Activated CD4-positive, alpha-beta memory T cell treated with anti-CD3 and anti-CD28 coated beads for 36 hours (primary cell): Measurements from ENCODE around the gene CUL4B. TPM values are rescaled to one million over a fixed set of nuclear protein-coding genes. Genes with fewer than 3 reads are reported as not detected.

Experiments
- CTCF ChIA-PET: fragments of 350-600 bp; sonication (Branson Sonifier 250); formaldehyde crosslinking; loops from one replicate; lab custom pipeline; 2021; ENCODE audit warnings: antibody characterized with exemption, inconsistent platforms; lab: Charles Lee
- POLR2A ChIA-PET: fragments of 350-600 bp; sonication (Branson Sonifier 250); formaldehyde crosslinking; loops from one replicate; lab custom pipeline; 2021; ENCODE audit warnings: antibody characterized with exemption; lab: Charles Lee
- DNase-seq: peaks from one replicate; pipeline ENCODE4 v3.0.0-alpha.2; 2020
- H3K27ac Mint-ChIP-seq: one replicate; pipeline ENCODE4 v1.8.0; 2021; ENCODE audit warnings: mixed read lengths
- H3K27me3 Mint-ChIP-seq: one replicate; pipeline ENCODE4 v1.8.0; 2021; ENCODE audit warnings: mixed read lengths
- H3K36me3 Mint-ChIP-seq: one replicate; pipeline ENCODE4 v1.8.0; 2021; ENCODE audit warnings: mixed read lengths
- H3K4me1 Mint-ChIP-seq: one replicate; pipeline ENCODE4 v1.8.0; 2021; ENCODE audit warnings: low read depth, mixed read lengths
- H3K4me3 Mint-ChIP-seq: one replicate; pipeline ENCODE4 v1.8.0; 2021; ENCODE audit warnings: mild to moderate bottlenecking, mixed read lengths
- H3K9me3 Mint-ChIP-seq: one replicate; pipeline ENCODE4 v1.8.0; 2021; ENCODE audit warnings: mixed read lengths
- intact Hi-C: fragments of 100-400 bp; cut with micrococcal nuclease; formaldehyde crosslinking; loops from one replicate; pipeline ENCODE4 v1.15.1; 2023
- total RNA-seq, 2 experiments: library from RNA; stranded (reverse); gene quantifications; one replicate each; pipeline ENCODE4 v1.2.3, GENCODE V29; 2021

The CUL4B gene
- total RNA-seq, 2 experiments from 2014 or later, result 39.4 to 40.2 TPM

DNA sequence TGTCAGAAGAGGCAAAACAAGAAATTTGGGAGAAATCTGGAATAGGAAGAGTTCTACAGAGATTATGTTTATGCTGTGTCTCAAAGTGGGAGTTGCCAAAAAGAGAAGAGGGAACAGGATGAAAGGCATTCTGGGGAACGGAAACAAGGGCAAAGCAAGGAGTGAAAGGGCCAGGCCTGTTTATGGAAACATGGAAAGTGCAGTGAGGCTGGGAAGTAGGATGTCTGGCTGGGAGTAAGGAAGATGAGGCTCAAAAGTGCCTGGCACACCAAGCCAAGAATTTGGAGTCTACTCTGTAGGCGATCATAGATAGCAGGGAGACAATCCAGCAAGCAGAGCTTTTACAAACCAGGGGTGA lies 1.8 kb upstream of the CUL4B start:
- CTCF ChIA-PET, result interaction anchor here (2.2 kb wide), 1 partner anchor 77 kb away, joined by 8 read pairs; no protein-coding TSS in a partner anchor
- intact Hi-C loops, result loop anchor here (5.0 kb wide), 1 partner anchor 75 kb away; no protein-coding TSS in a partner anchor
- DNase-seq, result no peak
- Mint-ChIP-seq H3K4me1 (peaks cover 15% of the 10 kb centered on the region), H3K27me3 (no peaks in the 10 kb centered on the region), H3K9me3 (no peaks in the 10 kb centered on the region), H3K27ac (peak overlapping the region; percentile 95), H3K36me3 (no peaks in the 10 kb centered on the region), H3K4me3 (no peak overlapping the region)
- POLR2A ChIA-PET, result interaction anchor here (3.0 kb wide), 1 partner anchor 41 kb away, joined by 25 read pairs; the partner anchor contains the start of gene MCTS1

DNA sequence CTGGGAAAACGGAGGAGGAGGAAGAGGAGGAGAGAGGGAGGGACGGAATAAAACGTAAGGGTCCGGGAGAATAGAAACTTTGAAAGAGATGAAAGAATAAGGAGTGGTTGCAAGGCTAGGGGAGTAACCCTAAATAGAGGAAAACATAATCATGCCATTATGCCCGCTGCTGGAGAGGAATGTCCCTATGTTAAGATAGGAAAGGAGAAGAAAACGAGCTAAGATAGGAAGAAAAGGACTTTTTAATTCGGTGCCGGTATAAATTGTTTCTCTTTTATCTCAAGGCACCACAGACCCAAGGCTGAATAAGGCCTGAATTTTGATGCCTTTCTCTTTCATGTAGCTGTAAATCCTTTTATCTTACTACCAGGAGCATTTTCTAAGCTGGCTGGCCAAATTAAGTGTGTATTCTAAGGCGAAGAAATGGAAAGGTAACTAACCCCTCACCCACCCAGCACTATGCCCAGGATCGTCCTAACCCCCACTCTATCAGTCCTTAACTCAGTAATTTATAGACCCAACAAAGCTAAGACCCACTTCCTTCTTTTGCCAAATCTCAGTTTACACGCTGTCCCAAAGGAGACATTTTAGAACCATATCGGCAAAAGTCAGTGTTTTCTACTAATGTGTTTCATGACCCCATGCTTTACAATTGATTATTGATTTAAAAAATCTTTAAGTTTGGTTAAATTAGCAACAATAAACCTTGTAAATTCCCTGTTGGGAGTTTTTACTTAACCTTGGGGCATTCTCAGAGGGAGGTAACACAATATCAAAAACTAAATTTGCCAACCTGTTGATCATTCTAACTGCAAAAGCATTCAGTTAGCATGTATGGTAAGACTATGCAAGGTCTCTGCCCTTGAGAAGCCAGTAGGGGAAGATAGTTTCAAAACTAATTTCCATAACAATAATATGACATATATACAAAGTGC lies 1.1 kb upstream of the CUL4B start:
- H3K27me3 Mint-ChIP-seq, result no peaks in the 10 kb centered on the region
- no peaks in the 10 kb centered on the region for H3K9me3 Mint-ChIP-seq
- H3K4me3 Mint-ChIP-seq, result peak overlapping the region; percentile 95
- H3K4me1 Mint-ChIP-seq, result peaks cover 19% of the 10 kb centered on the region
- peaks cover 5% of the 10 kb centered on the region for H3K36me3 Mint-ChIP-seq
- no peak for DNase-seq
- intact Hi-C loops, result loop anchor here (1.0 to 5.0 kb wide), 5 partner anchors 12 to 311 kb away; partner anchors contain the start of genes C1GALT1C1, MCTS1 and ZBTB33
- ChIA-PET POLR2A (interaction anchor here (2.0 to 3.0 kb wide), 2 partner anchors 12 to 42 kb away, joined by 7 to 25 read pairs; partner anchors contain the start of gene MCTS1), CTCF (interaction anchor here (1.2 to 2.2 kb wide), 3 partner anchors 21 to 76 kb away, joined by 3 to 8 read pairs (median 4); no protein-coding TSS in a partner anchor)
- H3K27ac Mint-ChIP-seq, result peak overlapping the region; percentile 95

DNA sequence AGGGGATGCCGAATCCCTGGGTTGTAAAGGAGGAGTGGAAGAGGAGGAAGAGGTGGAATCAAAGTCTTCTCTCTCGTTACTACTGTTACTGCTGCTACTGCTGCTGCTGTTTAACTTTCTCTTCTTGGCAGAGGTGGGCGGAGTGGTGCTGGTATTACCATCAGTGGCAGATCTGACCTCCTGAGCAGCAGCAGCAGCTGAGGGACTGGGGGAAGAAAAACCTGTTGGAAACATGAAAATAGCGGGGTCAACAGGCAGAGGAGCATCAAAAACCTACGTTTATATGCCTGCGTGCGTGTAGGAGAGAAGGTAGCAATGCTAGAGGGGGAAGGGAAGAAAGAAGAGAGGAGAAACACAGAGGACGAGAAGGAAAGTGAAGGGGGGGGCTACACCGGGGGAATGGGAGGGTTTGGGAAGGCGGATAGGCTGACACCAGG lies 339 bp downstream of the CUL4B start:
- Mint-ChIP-seq H3K9me3 (no peaks in the 10 kb centered on the region), H3K27me3 (no peaks in the 10 kb centered on the region), H3K36me3 (peaks cover 5% of the 10 kb centered on the region), H3K4me1 (peaks cover 25% of the 10 kb centered on the region), H3K27ac (peak overlapping the region; percentile 95), H3K4me3 (peak overlapping the region; percentile 95)
- CTCF ChIA-PET, result interaction anchor here (1.6 to 2.2 kb wide), 2 partner anchors 20 to 75 kb away, joined by 3 to 8 read pairs; no protein-coding TSS in a partner anchor
- intact Hi-C loops, result loop anchor here (2.0 to 5.0 kb wide), 2 partner anchors 73 to 310 kb away; partner anchors contain the start of gene ZBTB33
- peak; percentile 63 for DNase-seq
- POLR2A ChIA-PET, result interaction anchor here (2.0 to 3.0 kb wide), 2 partner anchors 10 to 43 kb away, joined by 7 to 25 read pairs; partner anchors contain the start of gene MCTS1

DNA sequence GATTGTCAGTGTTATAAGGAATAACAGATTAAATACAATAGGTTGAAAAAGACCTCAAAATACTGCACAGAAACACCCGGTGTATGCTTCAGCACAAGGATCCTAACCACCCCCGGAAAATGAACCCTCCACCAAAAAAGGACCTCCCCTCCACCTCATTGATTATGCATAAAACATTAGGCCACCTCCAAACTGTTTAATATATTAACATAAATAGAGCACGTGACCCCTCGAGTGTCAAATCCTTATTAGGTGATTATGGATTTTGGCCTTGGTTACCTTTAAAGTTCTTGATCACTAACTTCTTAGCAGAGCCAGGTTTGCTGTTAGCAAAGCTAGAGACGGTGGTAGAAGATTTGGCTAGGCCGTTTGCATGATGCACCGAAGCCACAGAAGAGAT lies 958 bp downstream of the CUL4B start:
- ChIA-PET POLR2A (interaction anchor here (2.0 to 3.0 kb wide), 2 partner anchors 10 to 44 kb away, joined by 7 to 25 read pairs; partner anchors contain the start of gene MCTS1), CTCF (no interaction called here)
- peaks cover 5% of the 10 kb centered on the region for H3K36me3 Mint-ChIP-seq
- peaks cover 25% of the 10 kb centered on the region for H3K4me1 Mint-ChIP-seq
- intact Hi-C loops, result loop anchor here (2.0 to 5.0 kb wide), 2 partner anchors 73 to 309 kb away; partner anchors contain the start of gene ZBTB33
- no peaks in the 10 kb centered on the region for H3K9me3 Mint-ChIP-seq
- H3K27me3 Mint-ChIP-seq, result no peaks in the 10 kb centered on the region
- no peak for DNase-seq
- peak overlapping the region; percentile 95 for H3K27ac Mint-ChIP-seq
- H3K4me3 Mint-ChIP-seq, result peak overlapping the region; percentile 95

DNA sequence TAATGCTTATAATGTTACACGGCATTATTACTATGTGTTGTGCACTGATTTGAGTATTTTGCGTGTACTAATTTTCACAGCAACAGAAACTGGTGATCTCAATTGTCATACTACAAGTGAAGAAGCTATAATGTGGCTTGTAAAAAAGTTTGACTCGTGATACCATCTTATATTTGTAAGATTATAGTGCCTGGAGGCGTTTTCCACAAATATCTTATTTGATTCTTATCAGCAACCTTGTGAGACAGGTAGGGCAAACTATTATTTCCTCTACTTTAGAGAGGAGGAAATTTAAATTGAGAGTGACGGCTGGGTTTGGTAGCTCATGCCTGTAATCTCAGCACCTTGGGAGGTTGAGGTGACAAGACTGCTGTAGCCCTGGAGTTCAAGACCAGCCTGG lies 4.5 kb downstream of the CUL4B start:
- peak overlapping the region; percentile 18 for H3K27ac Mint-ChIP-seq
- ChIA-PET POLR2A (interaction anchor here (0.6 kb wide), 1 partner anchor 12 kb away, joined by 3 read pairs; no protein-coding TSS in a partner anchor), CTCF (no interaction called here)
- no peaks in the 10 kb centered on the region for H3K27me3 Mint-ChIP-seq
- intact Hi-C loops, result no loop called here
- DNase-seq, result no peak
- H3K4me1 Mint-ChIP-seq, result peaks cover 16% of the 10 kb centered on the region
- H3K4me3 Mint-ChIP-seq, result no peak overlapping the region
- no peaks in the 10 kb centered on the region for H3K9me3 Mint-ChIP-seq
- H3K36me3 Mint-ChIP-seq, result peaks cover 7% of the 10 kb centered on the region

DNA sequence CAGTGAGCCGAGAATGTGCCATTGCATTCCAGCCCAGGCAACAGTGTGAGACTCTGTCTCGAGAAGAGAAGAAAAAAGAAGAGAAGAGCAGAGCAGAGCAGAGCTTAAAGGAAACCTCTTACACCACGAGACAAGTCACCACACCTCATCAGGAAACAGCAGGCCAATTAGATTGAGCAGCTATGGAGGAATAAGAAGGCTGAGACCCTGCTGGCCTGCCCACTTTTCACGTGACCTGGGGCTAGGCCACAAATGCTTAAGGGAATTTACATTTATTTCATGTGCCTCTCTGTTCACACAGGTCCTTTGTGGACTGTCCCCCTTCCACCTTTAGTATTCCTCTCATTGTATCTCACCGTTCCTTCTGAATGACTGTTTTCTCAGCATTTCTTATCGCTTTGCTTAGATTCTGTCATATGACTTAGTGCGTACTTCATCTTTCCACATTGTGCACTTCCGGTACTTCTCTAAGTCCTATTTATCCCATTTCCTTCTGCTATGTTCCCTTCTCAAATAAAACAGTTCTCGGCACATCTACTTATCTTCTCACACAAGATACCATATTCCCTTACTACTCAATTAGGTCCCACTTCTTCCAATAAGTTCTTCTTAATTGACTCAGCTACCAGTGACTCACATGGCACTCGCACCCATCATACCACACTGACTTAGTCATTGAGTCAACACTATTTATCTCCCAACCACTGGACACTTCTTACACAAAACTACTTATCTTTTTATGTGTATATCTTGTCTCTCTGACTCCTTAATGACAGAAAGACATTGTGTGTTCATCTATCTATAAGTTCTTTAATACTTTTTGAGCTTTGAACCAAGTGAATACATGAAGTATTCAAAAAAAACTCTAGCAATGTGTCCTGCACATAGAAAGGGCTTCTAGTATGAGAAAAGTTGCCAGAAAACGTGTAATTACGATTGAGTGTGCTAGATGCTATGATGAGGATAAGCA lies 11.0 kb downstream of the CUL4B start:
- POLR2A ChIA-PET, result interaction anchor here (1.4 kb wide), 2 partner anchors 11 to 54 kb away, joined by 3 to 7 read pairs; partner anchors contain the start of genes CUL4B and MCTS1
- peaks cover 7% of the 10 kb centered on the region for H3K36me3 Mint-ChIP-seq
- H3K4me3 Mint-ChIP-seq, result no peak overlapping the region

DNA sequence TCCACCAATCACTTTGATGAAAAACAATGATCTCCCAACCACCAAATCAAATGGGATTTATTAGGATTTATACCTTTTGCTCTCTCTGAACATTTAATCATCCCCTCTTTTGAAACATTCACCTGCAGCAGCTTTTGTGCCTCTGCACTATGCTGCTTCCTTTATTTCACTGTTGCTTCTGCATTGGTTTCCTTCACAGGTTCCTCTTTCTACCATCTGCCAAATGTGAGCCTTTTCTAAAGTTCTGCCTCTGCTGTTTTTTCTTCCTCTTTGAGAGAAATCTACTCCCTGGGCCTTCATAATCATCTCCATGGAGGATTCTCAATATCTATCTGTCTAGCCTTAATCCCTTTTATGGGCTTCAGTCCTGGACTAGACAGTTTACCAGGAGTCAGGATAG lies 24.7 kb downstream of the CUL4B start:
- peaks cover 2% of the 10 kb centered on the region for H3K4me1 Mint-ChIP-seq
- POLR2A ChIA-PET, result no interaction called here
- H3K27ac Mint-ChIP-seq, result no peak overlapping the region
- intact Hi-C loops, result no loop called here
- no peak for DNase-seq
- no peaks in the 10 kb centered on the region for H3K27me3 Mint-ChIP-seq
- CTCF ChIA-PET, result no interaction called here
- H3K36me3 Mint-ChIP-seq, result peaks cover 14% of the 10 kb centered on the region
- H3K9me3 Mint-ChIP-seq, result no peaks in the 10 kb centered on the region
- H3K4me3 Mint-ChIP-seq, result no peak overlapping the region

More for the DNA sequence above, 11.0 kb downstream of the CUL4B start:
- intact Hi-C loops, result loop anchor here (1.0 kb wide), 2 partner anchors 12 to 148 kb away; no protein-coding TSS in a partner anchor
- peak; percentile 52 for DNase-seq
- Mint-ChIP-seq H3K27me3 (no peaks in the 10 kb centered on the region), H3K4me1 (peaks cover 19% of the 10 kb centered on the region), H3K27ac (peak overlapping the region; percentile 52), H3K9me3 (no peaks in the 10 kb centered on the region)
- CTCF ChIA-PET, result interaction anchor here (0.8 kb wide), 1 partner anchor 241 kb away, joined by 3 read pairs; no protein-coding TSS in a partner anchor

DNA sequence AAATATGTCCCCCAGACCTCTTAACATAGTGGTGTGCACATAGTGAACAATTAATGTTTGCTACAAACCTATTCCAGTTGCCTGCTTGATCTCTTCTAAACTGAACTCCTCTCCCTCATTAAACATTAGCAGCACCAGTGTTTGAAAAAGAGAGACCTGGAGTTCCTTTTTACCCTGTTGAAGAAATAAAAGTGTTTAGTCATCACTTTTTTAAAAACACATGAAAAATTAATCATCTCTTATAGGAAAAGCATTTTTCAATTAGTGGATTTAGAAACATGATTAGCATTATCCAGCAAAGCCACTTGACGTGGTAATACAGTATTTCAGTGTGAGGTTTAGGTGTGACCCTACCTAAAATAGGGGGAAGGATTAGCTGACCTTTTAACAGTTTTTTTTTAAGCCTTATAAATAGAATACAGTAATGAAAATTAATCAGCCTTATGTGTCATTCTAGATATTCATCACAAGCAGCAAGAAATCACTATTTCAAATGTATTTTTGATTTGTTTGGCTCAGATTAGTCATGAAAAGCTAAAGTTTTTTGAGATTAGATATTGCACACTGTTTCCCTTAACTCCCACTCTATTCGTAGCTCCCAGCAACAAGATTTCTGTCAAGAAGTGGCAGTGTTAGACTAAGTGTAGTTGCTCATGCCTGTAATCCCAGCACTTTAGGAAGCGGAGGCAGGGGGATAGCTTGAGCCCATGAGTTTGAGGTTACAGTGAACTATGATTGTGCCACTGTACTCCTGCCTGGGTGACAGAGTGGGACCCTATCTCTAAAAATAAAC lies 26.2 kb downstream of the CUL4B start:
- ChIA-PET POLR2A (no interaction called here), CTCF (no interaction called here)
- DNase-seq, result no peak
- no peaks in the 10 kb centered on the region for H3K27me3 Mint-ChIP-seq
- no peaks in the 10 kb centered on the region for H3K9me3 Mint-ChIP-seq
- peaks cover 12% of the 10 kb centered on the region for H3K36me3 Mint-ChIP-seq
- H3K27ac Mint-ChIP-seq, result peak overlapping the region; percentile 13
- peaks cover 2% of the 10 kb centered on the region for H3K4me1 Mint-ChIP-seq
- no peak overlapping the region for H3K4me3 Mint-ChIP-seq
- intact Hi-C loops, result no loop called here

DNA sequence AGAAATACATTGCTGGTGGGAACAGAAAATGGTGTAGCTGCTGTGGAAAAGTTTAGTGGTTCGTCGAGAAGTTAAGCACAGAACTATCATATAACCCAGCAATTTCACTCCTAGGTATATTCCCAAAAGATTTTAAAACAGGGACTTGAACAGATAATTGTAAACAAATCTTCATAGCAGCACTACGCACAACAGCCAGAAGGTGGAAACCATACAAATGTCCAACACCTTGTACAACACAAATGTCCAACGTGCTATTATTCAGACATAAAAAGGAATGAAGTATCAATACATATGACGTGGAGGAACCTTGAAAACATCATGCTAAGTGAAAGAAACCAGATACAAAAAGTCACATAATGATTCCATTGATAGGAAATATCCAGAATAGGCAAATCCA lies 37.9 kb downstream of the CUL4B start:
- no peak overlapping the region for H3K27ac Mint-ChIP-seq
- H3K4me1 Mint-ChIP-seq, result no peaks in the 10 kb centered on the region
- H3K36me3 Mint-ChIP-seq, result peaks cover 12% of the 10 kb centered on the region
- no peak overlapping the region for H3K4me3 Mint-ChIP-seq
- ChIA-PET POLR2A (no interaction called here), CTCF (no interaction called here)
- H3K27me3 Mint-ChIP-seq, result no peaks in the 10 kb centered on the region
- intact Hi-C loops, result no loop called here
- no peak for DNase-seq
- H3K9me3 Mint-ChIP-seq, result peaks cover 3% of the 10 kb centered on the region

DNA sequence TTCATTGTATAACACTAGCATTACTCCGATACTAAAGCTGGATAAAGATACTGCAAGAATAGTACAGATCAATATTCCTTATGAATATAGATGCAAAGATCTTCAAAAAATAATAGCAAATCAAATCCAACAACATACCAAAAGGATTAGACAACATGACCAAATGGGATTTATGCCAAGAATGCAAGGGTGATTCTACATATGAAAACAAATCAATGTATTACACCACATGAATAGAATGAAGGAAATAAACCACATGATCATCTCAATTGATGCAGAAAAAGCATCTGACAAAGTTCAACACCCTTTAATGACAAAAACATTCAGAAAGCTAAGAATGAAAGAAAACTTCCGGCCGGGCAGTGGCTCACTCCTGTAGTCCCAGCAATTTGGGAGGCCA lies 42.8 kb downstream of the CUL4B start:
- no peak overlapping the region for H3K27ac Mint-ChIP-seq
- H3K27me3 Mint-ChIP-seq, result no peaks in the 10 kb centered on the region
- no peak overlapping the region for H3K4me3 Mint-ChIP-seq
- peaks cover 5% of the 10 kb centered on the region for H3K36me3 Mint-ChIP-seq
- no peak for DNase-seq
- intact Hi-C loops, result no loop called here
- CTCF ChIA-PET, result no interaction called here
- POLR2A ChIA-PET, result no interaction called here
- peaks cover 1% of the 10 kb centered on the region for H3K9me3 Mint-ChIP-seq
- H3K4me1 Mint-ChIP-seq, result no peaks in the 10 kb centered on the region
